ENCODE measurements around the gene STK38L.

DNA sequence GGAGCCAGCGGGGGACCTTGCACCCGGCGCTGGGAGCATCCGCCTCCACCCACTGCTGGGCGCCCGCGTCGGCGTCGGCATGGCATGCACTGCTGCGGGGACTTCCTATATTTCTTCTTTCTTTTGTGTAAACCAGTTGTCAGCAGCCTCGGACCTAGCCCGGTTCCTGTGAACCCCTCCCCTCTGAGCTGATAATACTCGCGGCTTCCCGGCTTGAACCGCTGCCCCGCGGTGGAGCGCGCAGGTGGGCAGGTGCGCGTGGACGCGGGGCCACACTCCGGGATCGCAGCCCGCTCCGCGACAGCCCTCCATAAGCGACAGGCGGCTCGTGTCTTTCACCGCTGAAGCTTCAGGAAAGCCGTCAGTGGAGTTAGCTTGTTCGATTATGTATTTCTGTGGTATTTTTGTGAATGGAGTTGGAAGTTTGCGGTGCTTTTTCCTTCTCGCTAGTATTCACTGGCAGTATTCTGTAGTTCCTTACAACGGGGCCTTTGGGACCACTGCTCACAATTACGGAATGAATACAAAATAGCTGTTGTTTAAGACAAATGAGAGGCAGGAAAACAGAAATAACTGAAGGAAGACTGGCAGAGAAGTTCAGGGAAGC, 89.4 kb downstream of the STK38L start:
- no peak for TF ChIP-seq EZH2 (IDR thresholded peaks at IDR 0.05; ENCODE audit: low read length, missing control alignments)
- TF ChIP-seq, protein P1, sequence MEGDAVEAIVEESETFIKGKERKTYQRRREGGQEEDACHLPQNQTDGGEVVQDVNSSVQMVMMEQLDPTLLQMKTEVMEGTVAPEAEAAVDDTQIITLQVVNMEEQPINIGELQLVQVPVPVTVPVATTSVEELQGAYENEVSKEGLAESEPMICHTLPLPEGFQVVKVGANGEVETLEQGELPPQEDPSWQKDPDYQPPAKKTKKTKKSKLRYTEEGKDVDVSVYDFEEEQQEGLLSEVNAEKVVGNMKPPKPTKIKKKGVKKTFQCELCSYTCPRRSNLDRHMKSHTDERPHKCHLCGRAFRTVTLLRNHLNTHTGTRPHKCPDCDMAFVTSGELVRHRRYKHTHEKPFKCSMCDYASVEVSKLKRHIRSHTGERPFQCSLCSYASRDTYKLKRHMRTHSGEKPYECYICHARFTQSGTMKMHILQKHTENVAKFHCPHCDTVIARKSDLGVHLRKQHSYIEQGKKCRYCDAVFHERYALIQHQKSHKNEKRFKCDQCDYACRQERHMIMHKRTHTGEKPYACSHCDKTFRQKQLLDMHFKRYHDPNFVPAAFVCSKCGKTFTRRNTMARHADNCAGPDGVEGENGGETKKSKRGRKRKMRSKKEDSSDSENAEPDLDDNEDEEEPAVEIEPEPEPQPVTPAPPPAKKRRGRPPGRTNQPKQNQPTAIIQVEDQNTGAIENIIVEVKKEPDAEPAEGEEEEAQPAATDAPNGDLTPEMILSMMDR (conservative IDR thresholded peaks at IDR 0.05 in 1 of 2, IDR thresholded peaks at IDR 0.05 in 1 of 2; ENCODE audit: low read depth in 1 of 2, low read length in 2 of 2) = no peak

All from fibroblast of lung (primary cell).